HepG2 (cell line): ENCODE data around the gene SLC12A1. TPM values are rescaled to one million over a fixed set of nuclear protein-coding genes. Genes with fewer than 3 reads are reported as not detected.

Source experiments
- ATAC-seq: fragments of 200-7000 bp; cut with Tn5 transposase; 3 replicates; pipeline ENCODE4 v1.9.1; 2020; ENCODE audit warnings: mild to moderate bottlenecking, moderate library complexity
- BruUV-seq: library from RNA; stranded (reverse); fragments of 400-500 nt; replicated peaks from 2 replicates; lab custom pipeline; 2021; lab: Mats Ljungman, UMichigan
- CTCF ChIA-PET: fragments of 300-600 bp; formaldehyde crosslinking; extraction: SDS; loops from one replicate; lab custom pipeline; 2021; ENCODE audit warnings: low total read pairs, inconsistent platforms, low intra/inter-chr PET ratio; lab: Yijun Ruan, JAX
- POLR2A ChIA-PET: fragments of 350-600 bp; sonication (Branson Sonifier 250); formaldehyde crosslinking; loops from one replicate; lab custom pipeline; 2020; ENCODE audit warnings: antibody characterized with exemption, inconsistent platforms; lab: Yijun Ruan, JAX
- DNase-seq: peaks from one replicate; pipeline ENCODE4 v3.0.0-alpha.2; 2015; ENCODE audit warnings: low spot score
- FAIRE-seq: peaks from 3 replicates; lab custom pipeline; 2011; peaks lifted over from hg19 to GRCh38; lab: Jason Lieb, UNC
- H2AFZ ChIP-seq: one replicate; pipeline ENCODE4 v1.6.1; 2011; ENCODE audit warnings: low read length, inconsistent platforms
- H3K27ac ChIP-seq: fragments of 300-600 bp; 3 replicates; pipeline ENCODE4 v1.8.0; 2011; ENCODE audit warnings: mixed run types, mild to moderate bottlenecking, mixed read lengths, low read length, inconsistent platforms; ENCODE audit not compliant: insufficient read depth; ENCODE audit errors: extremely low read length
- H3K27me3 ChIP-seq, 2 experiments: fragments of 200-600 bp in 1 of 2; 2 replicates in 1 of 2; 3 replicates in 1 of 2; pipeline versions ENCODE4 v1.6.0 to v1.8.0; 2011; ENCODE audit warnings: low read length in 2 of 2, mild to moderate bottlenecking in 2 of 2, moderate library complexity in 2 of 2, inconsistent platforms in 1 of 2; ENCODE audit not compliant: insufficient read depth in 2 of 2, control insufficient read depth in 1 of 2
- H3K36me3 ChIP-seq, 2 experiments: fragments of 200-600 bp in 1 of 2; replicated peaks in 1 of 2; 2 replicates in 1 of 2; 3 replicates in 1 of 2; pipeline versions ENCODE4 v1.5.1 to v1.8.0; 2011; ENCODE audit warnings: low read length in 2 of 2, inconsistent platforms in 1 of 2; ENCODE audit not compliant: insufficient read depth in 2 of 2, control insufficient read depth in 1 of 2
- H3K4me1 ChIP-seq: 2 replicates; pipeline ENCODE4 v1.5.1; 2012; ENCODE audit warnings: low read length, inconsistent platforms; ENCODE audit not compliant: insufficient read depth
- H3K4me2 ChIP-seq: 2 replicates; pipeline ENCODE4 v1.6.0; 2011; ENCODE audit warnings: low read depth, low read length, inconsistent platforms
- H3K4me3 ChIP-seq, 3 experiments: fragments of 200-600 bp in 1 of 3; sonication (generic), shearing (Covaris generic) in 1 of 3; replicated peaks in 1 of 3; 2 replicates each; pipeline ENCODE4 v1.5.1; 2011 to 2016; ENCODE audit warnings: low read length in 3 of 3, inconsistent platforms in 2 of 3, low read depth in 2 of 3, mild to moderate bottlenecking in 2 of 3, control low read depth in 1 of 3, mixed read lengths in 1 of 3; ENCODE audit not compliant: insufficient read depth in 1 of 3
- H3K79me2 ChIP-seq: one replicate; pipeline ENCODE4 v1.6.1; 2011; ENCODE audit warnings: low read length, inconsistent platforms; ENCODE audit not compliant: insufficient read depth
- H3K9ac ChIP-seq: 2 replicates; pipeline ENCODE4 v1.6.0; 2011; ENCODE audit warnings: mild to moderate bottlenecking, low read depth, low read length, inconsistent platforms; ENCODE audit not compliant: insufficient read depth
- H3K9me3 ChIP-seq: 2 replicates; pipeline ENCODE4 v1.5.1; 2012; ENCODE audit warnings: mild to moderate bottlenecking, low read length
- H4K20me1 ChIP-seq: 2 replicates; pipeline ENCODE4 v1.6.0; 2011; ENCODE audit warnings: inconsistent platforms, mild to moderate bottlenecking, low read length, moderate library complexity; ENCODE audit not compliant: insufficient read depth
- HMGXB4 ChIP-seq, 2 experiments: sonication (generic) in 1 of 2; formaldehyde crosslinking in 1 of 2; IDR thresholded peaks; 2 replicates each; pipeline versions ENCODE4 v1.4.0 to v1.6.1; 2018 to 2020; ENCODE audit warnings: missing genetic modification reagents in 2 of 2, borderline replicate concordance in 1 of 2, low read depth in 1 of 2, mild to moderate bottlenecking in 1 of 2, missing biosample characterization in 1 of 2
- HOXD1 ChIP-seq: sonication (generic); formaldehyde crosslinking; IDR thresholded peaks from 2 replicates; pipeline ENCODE4 v1.5.0; 2020; ENCODE audit warnings: missing genetic modification reagents
- IRX3 ChIP-seq: sonication (generic); formaldehyde crosslinking; IDR thresholded peaks from 2 replicates; pipeline ENCODE4 v1.8.1; 2023; ENCODE audit warnings: mild to moderate bottlenecking, low read depth, missing genetic modification reagents, borderline replicate concordance
- PHF5A ChIP-seq: IDR thresholded peaks from one replicate; pipeline ENCODE4 v1.6.1; 2018; ENCODE audit warnings: low read depth, missing genetic modification reagents; ENCODE audit not compliant: unreplicated experiment
- RARG ChIP-seq: sonication (generic); formaldehyde crosslinking; IDR thresholded peaks from 2 replicates; pipeline ENCODE4 v1.4.0; 2020; ENCODE audit warnings: low read depth, mild to moderate bottlenecking, missing genetic modification reagents
- RORA ChIP-seq: sonication (generic); formaldehyde crosslinking; IDR thresholded peaks from 2 replicates; pipeline ENCODE4 v1.5.0; 2020; ENCODE audit warnings: mild to moderate bottlenecking, missing genetic modification reagents, moderate library complexity
- SIX4 ChIP-seq: sonication (generic); formaldehyde crosslinking; IDR thresholded peaks from 2 replicates; pipeline ENCODE4 v1.4.0; 2020; ENCODE audit warnings: missing genetic modification reagents
- ZNF619 ChIP-seq: sonication (generic); formaldehyde crosslinking; IDR thresholded peaks from 2 replicates; pipeline ENCODE4 v1.4.0; 2020; ENCODE audit warnings: mild to moderate bottlenecking, missing genetic modification reagents
- ZNF850 ChIP-seq: sonication (generic); formaldehyde crosslinking; conservative IDR thresholded peaks from 2 replicates; pipeline ENCODE4 v1.9.0; 2021; ENCODE audit warnings: mild to moderate bottlenecking, missing genetic modification reagents
- WGBS: methylation state at CpG from one replicate; pipeline ENCODE4 v1.1.6; 2017; ENCODE audit warnings: low lambda C conversion rate; 5-methylcytosine and 5-hydroxymethylcytosine counted together
- in situ Hi-C: cut with HindIII; loops from 2 replicates; pipeline ENCODE4 v1.10.0; 2017; ENCODE audit warnings: low pct_unique_long_range_greater_than_20kb; ENCODE audit not compliant: extremely low pct_ligation_motif_present
- intact Hi-C: fragments of 100-400 bp; cut with micrococcal nuclease; formaldehyde crosslinking; loops from one replicate; pipeline ENCODE4 v1.10.0; 2022; ENCODE audit not compliant: unreplicated experiment
- polyA plus RNA-seq, 8 experiments: library from polyadenylated mRNA; depleted of rRNA in 3 of 8; stranded (reverse) in 7 of 8; unstranded in 1 of 8; fragments of >200 nt; fragmentation: Illumina TruSeq in 4 of 8; extraction: Trizol in 4 of 8; gene quantifications; 2 replicates each; pipeline versions ENCODE4 v1.2.1 to v1.2.3, GENCODE V29; 2011 to 2016; ENCODE audit warnings: low read depth in 4 of 8, missing spikeins in 1 of 8, mixed read lengths in 1 of 8; ENCODE audit not compliant: insufficient read depth in 1 of 8
- total RNA-seq, 5 experiments: library from RNA; depleted of rRNA; stranded (reverse); fragments of >200 nt; fragmentation: Illumina TruSeq; extraction: Trizol; gene quantifications; 2 replicates each; pipeline ENCODE4 v1.2.3, GENCODE V29; 2016; ENCODE audit warnings: low read depth in 1 of 5
- TF ChIP-seq, protein P1 (sequence below): IDR thresholded peaks from 2 replicates; pipeline ENCODE4 v1.6.1; 2016
- TF ChIP-seq, protein P2 (sequence below): IDR thresholded peaks from 2 replicates; pipeline ENCODE4 v1.6.1; 2016; ENCODE audit warnings: low read depth, borderline replicate concordance
- TF ChIP-seq, protein P3 (sequence below): sonication (generic); formaldehyde crosslinking; IDR thresholded peaks from 2 replicates; pipeline ENCODE4 v1.5.1; 2020; ENCODE audit warnings: mild to moderate bottlenecking, missing genetic modification reagents
- TF ChIP-seq, protein P4 (sequence below): sonication (generic); formaldehyde crosslinking; IDR thresholded peaks from 2 replicates; pipeline ENCODE4 v1.4.0; 2020; ENCODE audit warnings: low read depth, missing genetic modification reagents

Gene SLC12A1
- total and polyA plus RNA-seq, 2 of the 13 experiments (the other 11 are each of a cell fraction or from before 2014, with no cell fraction given): not detected

DNA sequence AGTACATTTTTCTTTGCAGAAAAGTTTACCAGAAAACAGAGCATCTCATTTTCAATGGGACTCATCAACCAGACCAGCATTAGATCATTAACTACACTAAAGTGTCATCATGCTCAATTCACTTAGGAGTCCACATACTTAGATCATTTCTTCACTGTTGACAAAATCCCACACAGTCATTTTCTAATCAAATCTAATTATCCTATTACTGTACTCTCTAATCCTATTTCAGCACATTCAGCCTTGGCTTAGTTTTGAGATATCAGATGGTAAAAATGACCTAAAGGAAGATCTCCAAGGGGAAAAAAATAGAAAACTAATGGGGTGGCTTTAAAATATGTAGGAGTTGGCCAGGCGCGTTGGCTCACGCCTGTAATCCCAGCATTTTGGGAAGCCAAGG, 19.8 kb upstream of the SLC12A1 start:
- H3K4me2 ChIP-seq: no peak overlapping the region
- in situ Hi-C loops (no loop called here), intact Hi-C loops (no loop called here)
- DNase-seq: no peak
- no peaks in the 10 kb centered on the region for H3K9me3 ChIP-seq
- no peak overlapping the region for H3K4me3 ChIP-seq
- ChIA-PET POLR2A (no interaction called here), CTCF (no interaction called here)
- no peaks in the 10 kb centered on the region; a peak in 1 of 5 replicates for H3K27me3 ChIP-seq
- no peaks in the 10 kb centered on the region for H4K20me1 ChIP-seq
- ATAC-seq: no peak
- 58% methylated on average over 3 of the region's 3 CpGs for WGBS
- no peak for FAIRE-seq
- H3K4me1 ChIP-seq: no peaks in the 10 kb centered on the region
- no peak overlapping the region for H3K9ac ChIP-seq
- no peak overlapping the region for H3K27ac ChIP-seq
- no TSS peak for BruUV-seq
- TF ChIP-seq HOXD1 (CRISPR knock-in tag) (no peak), HMGXB4 (CRISPR knock-in tag; IDR thresholded peaks at IDR 0.05; ENCODE audit: borderline replicate concordance in 1 of 2, low read depth in 1 of 2) (no peak), SIX4 (CRISPR knock-in tag) (no peak), ZNF850 (CRISPR knock-in tag) (no peak), ZNF619 (CRISPR knock-in tag) (no peak), RORA (no peak), IRX3 (CRISPR knock-in tag) (no peak), PHF5A (CRISPR knock-in tag) (no peak), RARG (CRISPR knock-in tag) (no peak)
- TF ChIP-seq, protein P1, sequence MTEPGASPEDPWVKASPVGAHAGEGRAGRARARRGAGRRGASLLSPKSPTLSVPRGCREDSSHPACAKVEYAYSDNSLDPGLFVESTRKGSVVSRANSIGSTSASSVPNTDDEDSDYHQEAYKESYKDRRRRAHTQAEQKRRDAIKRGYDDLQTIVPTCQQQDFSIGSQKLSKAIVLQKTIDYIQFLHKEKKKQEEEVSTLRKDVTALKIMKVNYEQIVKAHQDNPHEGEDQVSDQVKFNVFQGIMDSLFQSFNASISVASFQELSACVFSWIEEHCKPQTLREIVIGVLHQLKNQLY (CRISPR knock-in tag): no peak
- TF ChIP-seq, protein P2, sequence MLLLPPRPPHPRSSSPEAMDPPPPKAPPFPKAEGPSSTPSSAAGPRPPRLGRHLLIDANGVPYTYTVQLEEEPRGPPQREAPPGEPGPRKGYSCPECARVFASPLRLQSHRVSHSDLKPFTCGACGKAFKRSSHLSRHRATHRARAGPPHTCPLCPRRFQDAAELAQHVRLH (CRISPR knock-in tag): no peak
- TF ChIP-seq, protein P3, sequence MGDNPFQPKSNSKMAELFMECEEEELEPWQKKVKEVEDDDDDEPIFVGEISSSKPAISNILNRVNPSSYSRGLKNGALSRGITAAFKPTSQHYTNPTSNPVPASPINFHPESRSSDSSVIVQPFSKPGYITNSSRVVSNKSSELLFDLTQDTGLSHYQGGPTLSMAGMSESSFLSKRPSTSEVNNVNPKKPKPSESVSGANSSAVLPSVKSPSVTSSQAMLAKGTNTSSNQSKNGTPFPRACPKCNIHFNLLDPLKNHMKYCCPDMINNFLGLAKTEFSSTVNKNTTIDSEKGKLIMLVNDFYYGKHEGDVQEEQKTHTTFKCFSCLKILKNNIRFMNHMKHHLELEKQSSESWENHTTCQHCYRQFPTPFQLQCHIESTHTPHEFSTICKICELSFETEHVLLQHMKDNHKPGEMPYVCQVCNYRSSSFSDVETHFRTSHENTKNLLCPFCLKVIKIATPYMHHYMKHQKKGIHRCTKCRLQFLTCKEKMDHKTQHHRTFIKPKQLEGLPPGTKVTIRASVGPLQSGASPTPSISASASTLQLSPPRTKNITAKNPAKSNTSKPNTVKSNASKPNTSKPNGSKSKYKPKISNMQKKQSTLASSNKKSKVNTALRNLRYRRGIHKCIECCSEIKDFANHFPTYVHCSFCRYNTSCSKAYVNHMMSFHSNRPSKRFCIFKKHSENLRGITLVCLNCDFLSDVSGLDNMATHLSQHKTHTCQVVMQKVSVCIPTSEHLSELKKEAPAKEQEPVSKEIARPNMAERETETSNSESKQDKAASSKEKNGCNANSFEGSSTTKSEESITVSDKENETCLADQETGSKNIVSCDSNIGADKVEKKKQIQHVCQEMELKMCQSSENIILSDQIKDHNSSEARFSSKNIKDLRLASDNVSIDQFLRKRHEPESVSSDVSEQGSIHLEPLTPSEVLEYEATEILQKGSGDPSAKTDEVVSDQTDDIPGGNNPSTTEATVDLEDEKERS (CRISPR knock-in tag): no peak
- TF ChIP-seq, protein P4, sequence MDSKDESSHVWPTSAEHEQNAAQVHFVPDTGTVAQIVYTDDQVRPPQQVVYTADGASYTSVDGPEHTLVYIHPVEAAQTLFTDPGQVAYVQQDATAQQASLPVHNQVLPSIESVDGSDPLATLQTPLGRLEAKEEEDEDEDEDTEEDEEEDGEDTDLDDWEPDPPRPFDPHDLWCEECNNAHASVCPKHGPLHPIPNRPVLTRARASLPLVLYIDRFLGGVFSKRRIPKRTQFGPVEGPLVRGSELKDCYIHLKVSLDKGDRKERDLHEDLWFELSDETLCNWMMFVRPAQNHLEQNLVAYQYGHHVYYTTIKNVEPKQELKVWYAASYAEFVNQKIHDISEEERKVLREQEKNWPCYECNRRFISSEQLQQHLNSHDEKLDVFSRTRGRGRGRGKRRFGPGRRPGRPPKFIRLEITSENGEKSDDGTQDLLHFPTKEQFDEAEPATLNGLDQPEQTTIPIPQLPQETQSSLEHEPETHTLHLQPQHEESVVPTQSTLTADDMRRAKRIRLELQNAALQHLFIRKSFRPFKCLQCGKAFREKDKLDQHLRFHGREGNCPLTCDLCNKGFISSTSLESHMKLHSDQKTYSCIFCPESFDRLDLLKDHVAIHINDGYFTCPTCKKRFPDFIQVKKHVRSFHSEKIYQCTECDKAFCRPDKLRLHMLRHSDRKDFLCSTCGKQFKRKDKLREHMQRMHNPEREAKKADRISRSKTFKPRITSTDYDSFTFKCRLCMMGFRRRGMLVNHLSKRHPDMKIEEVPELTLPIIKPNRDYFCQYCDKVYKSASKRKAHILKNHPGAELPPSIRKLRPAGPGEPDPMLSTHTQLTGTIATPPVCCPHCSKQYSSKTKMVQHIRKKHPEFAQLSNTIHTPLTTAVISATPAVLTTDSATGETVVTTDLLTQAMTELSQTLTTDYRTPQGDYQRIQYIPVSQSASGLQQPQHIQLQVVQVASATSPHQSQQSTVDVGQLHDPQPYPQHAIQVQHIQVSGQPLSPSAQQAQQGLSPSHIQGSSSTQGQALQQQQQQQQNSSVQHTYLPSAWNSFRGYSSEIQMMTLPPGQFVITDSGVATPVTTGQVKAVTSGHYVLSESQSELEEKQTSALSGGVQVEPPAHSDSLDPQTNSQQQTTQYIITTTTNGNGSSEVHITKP (CRISPR knock-in tag): no peak
- no peaks in the 10 kb centered on the region for H3K79me2 ChIP-seq
- H3K36me3 ChIP-seq: no peaks in the 10 kb centered on the region
- H2AFZ ChIP-seq: no peak overlapping the region
